ENCODE data around the gene ST14. TPM values are rescaled to one million over a fixed set of nuclear protein-coding genes. Genes with fewer than 3 reads are reported as not detected.

Gene ST14
- total and polyA plus RNA-seq, 10 of the 15 experiments (the other 5 are each of a cell fraction or from before 2014, with no cell fraction given): 0.02 to 3.9 (median 0.73) TPM; not detected in 2

- TF ChIP-seq ZBTB40 (IDR thresholded peaks at IDR 0.05; ENCODE audit: borderline replicate concordance): no peak
- TF ChIP-seq USF2 (IDR thresholded peaks at IDR 0.05; ENCODE audit: borderline replicate concordance, low read depth, low read length): no peak
- no peak for TF ChIP-seq REST (IDR thresholded peaks at IDR 0.05; ENCODE audit: low read depth, low read length)
- no peak for TF ChIP-seq CEBPB (IDR thresholded peaks at IDR 0.05; ENCODE audit: borderline replicate concordance in 1 of 2, low read depth in 2 of 2, low read length in 2 of 2)
- no peak for TF ChIP-seq CBX3 (IDR thresholded peaks at IDR 0.05; ENCODE audit: borderline replicate concordance, low read depth)
- no peak for TF ChIP-seq KLF5 (IDR thresholded peaks at IDR 0.05; ENCODE audit: partially characterized antibody)
Observed at GRCh38 chr11:130120045-130120444, 39.5 kb upstream of the ST14 start (continued).

All from GM12878 (cell line).